Right kidney (tissue), 9 donors: ENCODE results near the gene OR6J1.
"Not testable (repeated sequence)": the region's sequence is repeated elsewhere in the genome, so short reads cannot be mapped to it uniquely, and the experiment has no call there.

Experiments used
- DNase-seq: peaks from one replicate; pipeline ENCODE4 v3.0.0-alpha.2; 2016
- long read RNA-seq, 8 donors: transcript quantifications; one replicate each; lab custom pipeline, GENCODE V29; 2026

Gene OR6J1
- long read RNA-seq, donor 1: 0 reads
- long read RNA-seq, donor 2: 0 reads
- long read RNA-seq, donor 3: 0 reads
- long read RNA-seq, donor 4: 0 reads
- long read RNA-seq, donor 5: 0 reads
- long read RNA-seq, donor 6: 0 reads
- long read RNA-seq, donor 7: 0 reads
- long read RNA-seq, donor 8: 0 reads

DNA sequence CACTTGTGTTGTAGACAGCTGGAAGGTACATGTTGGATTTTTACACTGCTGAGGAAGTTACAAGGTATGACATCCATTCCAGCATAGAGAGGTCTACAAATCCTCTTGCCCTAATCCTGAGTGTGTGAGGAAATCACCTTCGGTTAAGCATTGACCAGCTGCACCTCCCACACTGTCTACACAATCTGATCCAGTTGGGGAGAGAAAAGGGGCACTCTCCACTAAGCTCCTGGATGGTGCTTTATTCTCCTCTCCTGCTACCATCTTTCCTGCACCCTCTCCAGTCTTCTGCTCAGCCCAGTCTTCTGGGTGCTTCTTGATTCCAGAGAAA lies at the start of gene OR6J1:
Gene OR6J1, minus strand, starts transcription at position 48 of the 331 bp plus-strand sequence. CDS start 9,541 bp downstream, outside the sequence.
- no peak for DNase-seq

GRCh38 chr14:22692194-22692593 lies 48.0 kb upstream of the OR6J1 start:
- DNase-seq: no peak

- no peak for DNase-seq
These were observed 47.0 kb upstream of the OR6J1 start for GRCh38 chr14:22691171-22691570.

DNA sequence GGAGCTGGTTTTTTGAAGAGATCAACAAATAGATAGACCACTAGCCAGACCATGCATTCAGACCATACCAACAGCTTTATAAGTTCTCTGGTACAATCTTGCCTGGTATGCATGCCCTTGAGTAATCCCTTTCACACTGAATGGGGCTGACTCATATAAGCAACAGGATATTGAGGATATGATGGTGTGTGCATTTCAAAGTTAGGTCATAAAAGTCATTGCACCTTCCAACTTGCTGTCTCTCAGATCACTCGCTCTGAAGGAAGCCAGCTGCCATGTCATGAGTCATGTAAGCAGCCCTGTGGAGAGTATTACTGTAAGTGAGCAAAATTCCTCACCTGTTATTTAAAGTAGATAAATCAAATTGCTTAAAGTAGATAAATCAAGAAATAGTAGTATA lies 45.0 kb upstream of the OR6J1 start:
- DNase-seq: no peak

- not testable (repeated sequence) for DNase-seq
These were observed 43.8 kb upstream of the OR6J1 start for GRCh38 chr14:22687969-22688368.

DNA sequence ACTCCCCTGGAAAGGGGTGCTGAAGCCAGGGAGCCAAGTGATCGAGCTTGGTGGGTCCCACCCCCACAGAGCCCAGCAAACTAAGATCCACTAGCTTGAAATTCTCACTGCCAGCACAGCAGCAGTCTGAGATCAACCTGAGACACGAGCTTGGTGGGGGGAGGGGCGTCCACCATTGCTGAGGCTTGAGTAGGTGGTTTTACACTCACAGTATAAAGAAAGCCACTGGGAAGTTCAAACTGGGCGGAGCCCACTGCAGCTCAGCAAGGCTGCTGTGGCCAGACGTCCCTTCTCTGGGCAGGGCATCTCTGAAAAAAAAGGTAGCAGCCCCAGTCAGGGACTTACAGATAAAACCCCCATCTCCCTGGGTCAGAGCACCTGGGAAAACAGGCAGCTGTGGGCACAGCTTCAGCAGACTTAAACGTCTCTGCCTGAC lies 42.0 kb upstream of the OR6J1 start:
- DNase-seq: not testable (repeated sequence)

DNA sequence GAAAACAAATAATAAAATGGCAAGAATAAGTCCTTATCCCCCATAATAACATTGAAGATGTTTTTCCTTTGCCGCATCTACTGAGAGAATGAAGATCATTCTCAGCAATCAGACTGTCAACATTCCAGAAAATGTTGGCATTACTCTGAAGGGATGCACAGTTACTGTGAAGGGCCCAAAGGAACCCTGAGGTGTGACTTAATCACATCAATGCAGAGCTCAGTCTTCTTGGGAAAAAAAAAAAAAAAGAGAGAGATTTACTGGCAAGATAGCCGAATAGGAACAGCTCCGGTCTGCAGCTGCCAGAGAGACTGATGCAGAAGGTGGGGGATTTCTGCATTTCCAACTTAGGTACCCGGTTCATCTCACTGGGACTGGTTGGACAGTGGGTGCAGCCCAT lies 41.3 kb upstream of the OR6J1 start:
- DNase-seq: no peak

- DNase-seq: not testable (repeated sequence)
These were observed 39.3 kb upstream of the OR6J1 start for GRCh38 chr14:22683428-22683827.

DNA sequence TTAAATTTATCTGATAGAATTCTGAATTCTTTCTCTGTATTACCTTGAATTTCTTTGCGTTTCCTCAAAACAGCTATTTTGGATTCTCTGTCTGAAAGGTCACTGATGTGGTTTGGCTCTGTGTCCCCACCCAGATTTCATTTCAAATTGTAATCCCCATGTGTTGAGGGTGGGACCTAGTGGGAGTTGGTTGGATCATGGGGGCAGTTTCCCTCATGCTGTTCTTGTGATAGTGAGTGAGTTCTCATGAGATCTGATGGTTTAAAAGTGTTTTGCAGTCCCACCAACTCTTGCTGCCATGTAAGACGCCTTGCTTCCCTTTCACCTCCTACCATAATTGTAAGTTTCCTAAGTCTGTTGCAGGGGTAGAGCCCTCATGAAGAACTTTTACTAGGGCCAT lies 34.1 kb upstream of the OR6J1 start:
- DNase-seq: no peak

- not testable (repeated sequence) for DNase-seq
These were observed 33.4 kb upstream of the OR6J1 start for GRCh38 chr14:22677551-22677950.

- no peak for DNase-seq
These were observed 27.5 kb upstream of the OR6J1 start for GRCh38 chr14:22671622-22672021.

DNA sequence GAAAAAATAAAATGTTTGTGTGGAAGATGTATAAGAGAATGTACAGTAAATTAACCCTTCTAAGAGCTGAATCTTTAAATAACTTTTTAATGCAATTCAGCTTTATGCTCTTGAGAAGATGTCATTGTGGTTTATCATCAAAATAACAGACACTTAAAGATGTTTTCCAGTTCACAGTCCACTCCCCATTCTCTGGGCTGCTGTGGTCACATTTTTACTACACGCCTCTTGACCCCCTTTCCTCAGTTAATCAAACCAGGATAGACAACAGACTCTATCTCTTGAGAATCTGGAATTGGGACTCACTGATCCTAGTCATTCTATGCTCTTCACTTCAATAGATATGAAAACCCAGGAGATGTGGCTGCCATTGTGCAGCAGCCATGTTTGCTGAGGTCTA lies 24.7 kb upstream of the OR6J1 start:
- DNase-seq: no peak

DNA sequence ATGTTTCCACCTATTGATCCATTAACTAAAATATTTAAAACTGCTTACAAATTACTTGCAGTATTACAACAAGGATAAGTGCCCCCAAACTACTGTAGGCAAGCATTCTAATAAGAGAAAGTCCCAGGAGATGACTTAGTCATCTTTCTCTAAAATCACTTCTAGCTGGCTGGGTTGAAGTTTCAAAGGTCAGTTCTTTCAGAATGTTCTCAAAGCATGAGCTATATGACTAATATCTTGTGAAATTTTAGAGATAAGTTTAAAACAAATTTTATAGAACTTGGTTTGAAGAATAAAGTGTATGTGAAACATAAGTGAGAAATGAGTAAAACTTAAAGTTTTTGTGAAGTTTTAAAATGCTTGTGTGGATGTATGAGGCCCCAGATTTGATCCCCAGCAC lies 24.3 kb upstream of the OR6J1 start:
- no peak for DNase-seq

- DNase-seq: no peak
These were observed 23.7 kb upstream of the OR6J1 start for GRCh38 chr14:22667881-22668280.

- DNase-seq: no peak
These were observed 22.2 kb upstream of the OR6J1 start for GRCh38 chr14:22666203-22666893.

- DNase-seq: no peak
These were observed 20.1 kb upstream of the OR6J1 start for GRCh38 chr14:22664261-22664660.

- no peak for DNase-seq
These were observed 16.5 kb upstream of the OR6J1 start for GRCh38 chr14:22660654-22661053.

- DNase-seq: no peak
These were observed 14.8 kb upstream of the OR6J1 start for GRCh38 chr14:22658946-22659345.

DNA sequence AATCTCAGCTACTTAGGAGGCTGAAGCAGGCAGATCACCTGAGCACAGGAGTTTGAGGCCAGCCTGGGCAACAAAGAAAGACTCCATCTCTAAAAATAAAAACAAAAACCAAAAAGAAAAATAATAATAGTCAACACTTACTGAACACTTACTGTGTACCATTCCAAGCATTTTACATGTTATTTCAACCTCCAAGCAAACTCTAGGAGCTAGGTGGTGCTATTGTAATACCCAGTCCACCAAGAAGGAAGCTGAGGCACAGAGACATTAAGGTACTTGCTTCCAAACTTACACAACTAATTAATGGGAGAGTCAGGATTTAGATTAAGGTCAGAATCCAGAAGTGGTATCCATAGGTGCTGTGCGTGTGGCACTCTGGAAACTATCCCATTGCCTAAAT lies 13.7 kb upstream of the OR6J1 start:
- no peak for DNase-seq

DNA sequence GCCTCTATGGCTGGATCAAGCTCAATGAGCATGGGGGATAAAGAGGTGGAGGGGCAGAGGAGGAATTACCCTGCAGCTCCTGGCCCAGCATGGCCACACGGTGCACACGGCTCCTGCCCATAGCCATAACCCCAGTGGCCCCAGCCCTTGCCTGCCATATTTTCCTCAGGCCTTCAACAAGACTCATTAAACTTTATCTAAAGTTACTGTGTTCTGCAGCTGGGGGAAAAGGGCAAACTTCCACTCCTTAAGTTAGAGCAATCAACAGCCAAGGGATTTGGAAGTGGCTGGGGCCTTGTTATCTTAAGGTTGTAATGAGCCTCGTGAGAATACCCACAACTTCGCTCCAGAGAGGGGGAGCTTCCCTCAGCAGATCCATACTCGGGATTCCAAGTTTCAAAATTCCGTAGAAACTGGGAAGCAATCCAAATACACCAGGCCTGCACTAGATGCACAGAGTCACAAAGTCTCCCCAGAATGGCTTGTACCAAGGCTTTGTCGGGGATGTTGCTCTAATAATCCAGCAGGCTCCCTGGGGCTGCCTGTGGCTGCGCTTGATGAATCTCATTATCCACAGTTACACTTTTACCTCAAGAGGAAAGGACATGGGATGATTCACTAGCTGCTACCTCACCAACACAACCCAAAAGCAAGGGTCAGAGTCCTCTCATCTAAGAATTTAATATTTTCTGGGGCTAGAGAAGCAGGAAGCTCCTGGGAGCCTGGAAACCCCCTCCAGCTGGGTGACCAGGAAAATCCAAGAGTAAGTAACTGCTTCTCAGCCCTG lies 13.0 kb upstream of the OR6J1 start:
- peak; percentile 32 for DNase-seq

- DNase-seq: no peak
These were observed 12.1 kb upstream of the OR6J1 start for GRCh38 chr14:22656226-22656625.

DNA sequence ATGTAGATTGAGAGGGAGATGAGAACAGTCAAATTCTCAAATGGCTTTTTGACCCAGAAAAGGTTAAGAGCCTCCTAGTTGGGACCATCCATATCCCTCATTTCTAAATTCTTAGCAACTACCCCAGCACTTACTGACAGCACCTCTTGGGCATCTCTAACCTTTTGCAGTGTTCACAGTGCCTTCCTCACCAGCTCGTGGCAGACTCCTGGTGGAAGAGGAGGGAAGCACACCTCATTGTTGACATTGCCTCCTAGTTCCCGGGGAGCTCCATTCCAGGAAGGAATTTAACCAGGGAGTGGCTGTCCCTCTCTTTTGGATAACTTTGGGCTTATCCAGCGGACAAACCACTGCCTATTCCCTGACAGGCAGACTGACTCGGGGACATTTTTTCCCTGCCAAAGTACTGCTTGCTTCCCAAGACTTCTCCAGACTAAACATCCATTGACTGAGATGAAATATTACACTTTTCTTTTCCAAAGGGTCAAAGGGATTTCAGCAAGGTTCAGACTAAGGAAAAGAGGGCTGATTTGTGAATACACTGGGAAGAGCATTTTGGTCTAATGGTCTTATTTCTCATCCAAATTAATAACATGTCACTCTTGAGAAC lies 9.0 kb upstream of the OR6J1 start:
- DNase-seq: peak; percentile 19

- DNase-seq: no peak
These were observed 7.4 kb upstream of the OR6J1 start for GRCh38 chr14:22651586-22651985.
